SK-N-SH (cell line): ENCODE results near the gene SULT2B1.

Experiments
- CTCF ChIP-seq: fragments of 200-600 bp; sonication (generic); IDR thresholded peaks from 2 replicates; pipeline ENCODE4 v1.6.1; 2017; ENCODE audit warnings: antibody characterized with exemption, mild to moderate bottlenecking, moderate library complexity
- EZH2phosphoT487 ChIP-seq: fragments of 200-600 bp; sonication (generic); IDR thresholded peaks from 2 replicates; pipeline ENCODE4 v1.6.1; 2017; ENCODE audit warnings: low read depth, mixed run types, mild to moderate bottlenecking, antibody characterized with exemption, moderate library complexity, borderline replicate concordance
- GABPA ChIP-seq: IDR thresholded peaks from 2 replicates; pipeline ENCODE4 v1.4.0; 2012; ENCODE audit warnings: low read depth, mild to moderate bottlenecking
- JUND ChIP-seq: IDR thresholded peaks from 2 replicates; pipeline ENCODE4 v1.4.0; 2012
- MXI1 ChIP-seq: IDR thresholded peaks from 2 replicates; pipeline ENCODE4 v1.6.1; 2012; ENCODE audit warnings: mild to moderate bottlenecking, low read depth, low read length, improper control_type of control experiment
- PBX3 ChIP-seq: IDR thresholded peaks from 2 replicates; pipeline ENCODE4; 2012
- POLR2AphosphoS5 ChIP-seq: IDR thresholded peaks from 2 replicates; pipeline ENCODE4 v1.6.1; 2012; ENCODE audit warnings: low read depth, low read length
- RAD21 ChIP-seq: IDR thresholded peaks from 2 replicates; pipeline ENCODE4 v1.6.1; 2012; ENCODE audit warnings: mild to moderate bottlenecking, low read length
- REST ChIP-seq: IDR thresholded peaks from 2 replicates; pipeline ENCODE4 v1.6.1; 2012; ENCODE audit warnings: mild to moderate bottlenecking, low read depth, low read length, moderate library complexity
- RFX5 ChIP-seq: IDR thresholded peaks from 2 replicates; pipeline ENCODE4 v1.6.1; 2012; ENCODE audit warnings: mild to moderate bottlenecking, improper control_type of control experiment, low read length
- RXRA ChIP-seq: IDR thresholded peaks from 2 replicates; pipeline ENCODE4 v1.4.0; 2012; ENCODE audit warnings: low read depth, mild to moderate bottlenecking, borderline replicate concordance
- SIN3A ChIP-seq: IDR thresholded peaks from 2 replicates; pipeline ENCODE4 v1.6.1; 2012; ENCODE audit warnings: low read depth, mild to moderate bottlenecking, low read length, moderate library complexity, borderline replicate concordance
- TEAD4 ChIP-seq: IDR thresholded peaks from 2 replicates; pipeline ENCODE4 v1.4.0; 2012; ENCODE audit warnings: mild to moderate bottlenecking, borderline replicate concordance; ENCODE audit not compliant: insufficient read depth
- USF2 ChIP-seq: fragments of 150-350 bp; IDR thresholded peaks from 2 replicates; pipeline ENCODE4 v1.6.1; 2017; ENCODE audit warnings: antibody characterized with exemption, low read length, low read depth, borderline replicate concordance

- TF ChIP-seq USF2, result no peak
- TF ChIP-seq JUND, result no peak
- TF ChIP-seq RAD21, result no peak
- TF ChIP-seq CTCF, result no peak
- TF ChIP-seq GABPA, result no peak
- no peak for TF ChIP-seq MXI1
- no peak for TF ChIP-seq EZH2phosphoT487
- TF ChIP-seq PBX3, result no peak
- TF ChIP-seq RXRA, result no peak
- TF ChIP-seq REST, result no peak
- no peak for TF ChIP-seq RFX5
- TF ChIP-seq POLR2AphosphoS5, result no peak
- TF ChIP-seq TEAD4, result no peak
- TF ChIP-seq SIN3A, result no peak
These were observed 49.5 kb upstream of the SULT2B1 start for GRCh38 chr19:48502350-48503018.
